Small intestine (tissue), 7 donors: Measurements from ENCODE around the gene SDCBP2. TPM values are rescaled to one million over a fixed set of nuclear protein-coding genes. Genes with fewer than 3 reads are reported as not detected.
A peak's percentile ranks its signal among the peaks of the same experiment; 100 is the strongest.
"Not testable (repeated sequence)": the region's sequence is repeated elsewhere in the genome, so short reads cannot be mapped to it uniquely, and the experiment has no call there.

Source experiments
- DNase-seq, 2 donors: peaks; one replicate each; pipeline versions ENCODE4 v3.0.0 to v3.0.0-alpha.2; 2013
- FAIRE-seq: peaks from 2 replicates; lab custom pipeline; 2012; peaks lifted over from hg19 to GRCh38; lab: Jason Lieb, UNC
- H3K27ac ChIP-seq, 3 donors: one replicate each; pipeline ENCODE4 v1.5.1; 2013; ENCODE audit warnings: low read length in 2 of 3, mild to moderate bottlenecking in 2 of 3, control low read depth in 1 of 3, inconsistent platforms in 1 of 3, low read depth in 1 of 3, moderate library complexity in 1 of 3
- H3K27me3 ChIP-seq, 3 donors: one replicate each; pipeline ENCODE4 v1.6.1; 2013; ENCODE audit warnings: low read length in 3 of 3, inconsistent platforms in 1 of 3; ENCODE audit not compliant: control insufficient read depth in 3 of 3, insufficient read depth in 3 of 3
- H3K36me3 ChIP-seq, 3 donors: one replicate each; pipeline ENCODE4 v1.6.1; 2013; ENCODE audit warnings: low read length in 3 of 3, inconsistent platforms in 1 of 3, low read depth in 1 of 3, mild to moderate bottlenecking in 1 of 3, moderate library complexity in 1 of 3; ENCODE audit not compliant: control insufficient read depth in 3 of 3, insufficient read depth in 2 of 3
- H3K4me1 ChIP-seq, 3 donors: one replicate each; pipeline ENCODE4 v1.6.1; 2013; ENCODE audit warnings: low read length in 2 of 3, inconsistent platforms in 1 of 3, low read depth in 1 of 3, mild to moderate bottlenecking in 1 of 3, moderate library complexity in 1 of 3; ENCODE audit not compliant: control insufficient read depth in 3 of 3, insufficient read depth in 2 of 3
- H3K4me3 ChIP-seq, 3 donors: one replicate each; pipeline ENCODE4 v1.5.1; 2013; ENCODE audit warnings: low read length in 3 of 3, control low read depth in 1 of 3, inconsistent platforms in 1 of 3, low read depth in 1 of 3, mild to moderate bottlenecking in 1 of 3, moderate library complexity in 1 of 3
- H3K9me3 ChIP-seq, 2 donors: one replicate each; pipeline ENCODE4 v1.6.1; 2013; ENCODE audit warnings: low read depth in 1 of 2, low read length in 1 of 2; ENCODE audit not compliant: control insufficient read depth in 2 of 2, insufficient read depth in 1 of 2
- WGBS, 3 donors: extraction: QIAGEN DNeasy Blood & Tissue Kit; methylation state at CpG; one replicate each; pipeline ENCODE4 v1.1.7; 2013; 5-methylcytosine and 5-hydroxymethylcytosine counted together
- polyA plus RNA-seq, 4 donors: library from polyadenylated mRNA; stranded (reverse) in 3 of 4; unstranded in 1 of 4; fragments of 200-250 nt in 3 of 4; fragments of 120-200 nt in 1 of 4; gene quantifications; one replicate each; pipeline versions ENCODE4 v1.2.1 to v1.2.3, GENCODE V29; 2013
- donor health status: healthy with polysubstance abuse.
- donor health status: control.
- donor health status: control.
- donor health status: Bipolar disorder and iron deficiency.
- donor health status: healthy.

Gene SDCBP2
- polyA plus RNA-seq, 4 donors = 94.4 to 724 (median 292) TPM

GRCh38 chr20:1346315-1346969 is 17.5 kb upstream of the SDCBP2 start:
- Histone ChIP-seq H3K36me3 (peaks cover 0 to 2% (median 0%) of the 10 kb centered on the region in 3 donors), H3K9me3 (peaks cover 0 to 3% of the 10 kb centered on the region in 2 donors), H3K4me1 (no peaks in the 10 kb centered on the region), H3K27me3 (no peaks in the 10 kb centered on the region), H3K4me3 (no peak overlapping the region), H3K27ac (no peak overlapping the region)
- FAIRE-seq (no peak), DNase-seq (no peak)
- 78 to 88% (median 86%) methylated on average over 2 of the region's 2 CpGs for WGBS, 3 donors

- FAIRE-seq (no peak), DNase-seq (no peak)
- no peak overlapping the region for H3K4me3 ChIP-seq
- WGBS, 3 donors = 75 to 92% (median 77%) methylated on average over 1 of the region's 1 CpG
- H3K27me3 ChIP-seq = no peaks in the 10 kb centered on the region
- no peak overlapping the region for H3K27ac ChIP-seq
- H3K9me3 ChIP-seq = peaks cover 0 to 3% of the 10 kb centered on the region in 2 donors
- no peaks in the 10 kb centered on the region for H3K4me1 ChIP-seq
- peaks cover 0 to 2% (median 0%) of the 10 kb centered on the region in 3 donors for H3K36me3 ChIP-seq
These were observed 16.8 kb upstream of the SDCBP2 start for GRCh38 chr20:1345756-1346093.

- no peak for FAIRE-seq
- Histone ChIP-seq H3K36me3 (peaks cover 0 to under 1% (median 0%) of the 10 kb centered on the region in 3 donors), H3K27ac (no peak overlapping the region), H3K9me3 (peaks cover 0 to 2% of the 10 kb centered on the region in 2 donors), H3K4me1 (no peaks in the 10 kb centered on the region), H3K4me3 (no peak overlapping the region), H3K27me3 (no peaks in the 10 kb centered on the region)
- no peak for DNase-seq
- 81 to 90% (median 86%) methylated on average over 4 of the region's 4 CpGs for WGBS, 3 donors
These were observed 16.3 kb upstream of the SDCBP2 start for GRCh38 chr20:1345030-1345755.

- not testable (repeated sequence) for H3K9me3 ChIP-seq, H3K36me3 ChIP-seq, H3K4me1 ChIP-seq, H3K27ac ChIP-seq, FAIRE-seq, DNase-seq, H3K27me3 ChIP-seq, H3K4me3 ChIP-seq
- WGBS, 3 donors = 88 to 95% (median 93%) methylated on average over 8 of the region's 8 CpGs
These were observed 14.6 kb upstream of the SDCBP2 start for GRCh38 chr20:1343446-1344124.

- 87 to 91% (median 90%) methylated on average over 5 of the region's 5 CpGs for WGBS, 3 donors
- no peaks in the 10 kb centered on the region for H3K27me3 ChIP-seq
- H3K36me3 ChIP-seq = peaks cover 0 to 2% (median 0%) of the 10 kb centered on the region in 3 donors
- peaks cover 0 to 3% (median 2%) of the 10 kb centered on the region in 3 donors for H3K4me1 ChIP-seq
- H3K9me3 ChIP-seq = no peaks in the 10 kb centered on the region
- H3K27ac ChIP-seq = no peak overlapping the region
- no peak for DNase-seq
- no peak overlapping the region for H3K4me3 ChIP-seq
- FAIRE-seq = no peak
These were observed 12.8 kb upstream of the SDCBP2 start for GRCh38 chr20:1341561-1342265.

- Histone ChIP-seq H3K36me3 (peaks cover 0 to 15% (median 0%) of the 10 kb centered on the region in 3 donors), H3K9me3 (peaks cover 0 to 6% of the 10 kb centered on the region in 2 donors), H3K4me1 (peaks cover 0 to 3% (median 2%) of the 10 kb centered on the region in 3 donors), H3K4me3 (no peak overlapping the region), H3K27me3 (no peaks in the 10 kb centered on the region), H3K27ac (no peak overlapping the region)
- WGBS, 3 donors = 89 to 97% (median 91%) methylated on average over 4 of the region's 4 CpGs
- FAIRE-seq (no peak), DNase-seq (no peak)
These were observed 9.9 kb upstream of the SDCBP2 start for GRCh38 chr20:1338801-1339200.

- Histone ChIP-seq H3K36me3 (peaks cover 0 to 22% (median 0%) of the 10 kb centered on the region in 3 donors), H3K4me3 (no peak overlapping the region), H3K4me1 (peaks cover 0 to 3% (median 2%) of the 10 kb centered on the region in 3 donors), H3K9me3 (peaks cover 0 to 7% of the 10 kb centered on the region in 2 donors), H3K27me3 (no peaks in the 10 kb centered on the region), H3K27ac (peak overlapping the region in 1 of 3 donors; percentile 24)
- DNase-seq = no peak
- 97 to 99% (median 99%) methylated on average over 5 of the region's 5 CpGs for WGBS, 3 donors
- FAIRE-seq = no peak
These were observed 9.2 kb upstream of the SDCBP2 start for GRCh38 chr20:1338096-1338495.

GRCh38 chr20:1337441-1337840 is 8.5 kb upstream of the SDCBP2 start:
- DNase-seq (no peak), FAIRE-seq (no peak)
- H3K4me3 ChIP-seq = no peak overlapping the region
- peak overlapping the region in 1 of 3 donors; percentile 9 for H3K27ac ChIP-seq
- 25 to 40% (median 35%) methylated on average over 5 of the region's 5 CpGs for WGBS, 3 donors
- H3K4me1 ChIP-seq = peaks cover 0 to 3% (median 2%) of the 10 kb centered on the region in 3 donors
- H3K27me3 ChIP-seq = no peaks in the 10 kb centered on the region
- peaks cover 0 to 27% (median 0%) of the 10 kb centered on the region in 3 donors for H3K36me3 ChIP-seq
- peaks cover 0 to 7% of the 10 kb centered on the region in 2 donors for H3K9me3 ChIP-seq
